Measurements from ENCODE around the gene HOXA2.

The HOXA2 gene

GRCh38 chr7:27093184-27093895 lies 9.1 kb downstream of the HOXA2 start:
- ChIA-PET CTCF (interaction anchor here (0.6 kb wide), 1 partner anchor 9 kb away, joined by 3 read pairs; no protein-coding TSS in a partner anchor), POLR2A (no interaction called here)
- TF ChIP-seq FOXK2 (IDR thresholded peaks at IDR 0.05), result no peak
- TF ChIP-seq ARNT (IDR thresholded peaks at IDR 0.05), result no peak
- no peak for TF ChIP-seq LEF1 (IDR thresholded peaks at IDR 0.05; ENCODE audit: borderline replicate concordance)
- no peak for TF ChIP-seq SUZ12 (IDR thresholded peaks at IDR 0.05)
- TF ChIP-seq PKNOX1 (IDR thresholded peaks at IDR 0.05), result no peak
- TF ChIP-seq L3MBTL2 (conservative IDR thresholded peaks at IDR 0.05), result no peak
- TF ChIP-seq SP1 (IDR thresholded peaks at IDR 0.05), result no peak
- no peak for DNase-seq (ENCODE audit: extremely low spot score)

GRCh38 chr7:27092819-27093110 lies 9.7 kb downstream of the HOXA2 start:
- DNase-seq (ENCODE audit: extremely low spot score), result no peak
- TF ChIP-seq ZNF384 (IDR thresholded peaks at IDR 0.05) (no peak), SUZ12 (IDR thresholded peaks at IDR 0.05) (no peak), HDGF (IDR thresholded peaks at IDR 0.05; ENCODE audit: borderline replicate concordance) (no peak), ARNT (IDR thresholded peaks at IDR 0.05) (no peak)
- POLR2A ChIA-PET, result no interaction called here
- CTCF ChIA-PET, result interaction anchor here (0.6 kb wide), 1 partner anchor 9 kb away, joined by 3 read pairs; no protein-coding TSS in a partner anchor

GRCh38 chr7:27091941-27092818 lies 10.3 kb downstream of the HOXA2 start:
- ChIA-PET CTCF (no interaction called here), POLR2A (interaction anchor here (0.6 kb wide), 1 partner anchor 24 kb away, joined by 3 read pairs; no protein-coding TSS in a partner anchor)
- TF ChIP-seq LEF1 (IDR thresholded peaks at IDR 0.05; ENCODE audit: borderline replicate concordance) (no peak), PKNOX1 (IDR thresholded peaks at IDR 0.05) (no peak), FOXK2 (IDR thresholded peaks at IDR 0.05) (no peak), ELF4 (IDR thresholded peaks at IDR 0.05) (no peak), FOXA1 (IDR thresholded peaks at IDR 0.05) (no peak), HDGF (IDR thresholded peaks at IDR 0.05; ENCODE audit: borderline replicate concordance) (no peak), SUZ12 (IDR thresholded peaks at IDR 0.05) (no peak), L3MBTL2 (conservative IDR thresholded peaks at IDR 0.05) (no peak), ZNF384 (IDR thresholded peaks at IDR 0.05) (no peak), FOXM1 (IDR thresholded peaks at IDR 0.05; ENCODE audit: borderline replicate concordance) (no peak), NFRKB (IDR thresholded peaks at IDR 0.05) (no peak)
- no peak for DNase-seq (ENCODE audit: extremely low spot score)

- TF ChIP-seq SP1 (IDR thresholded peaks at IDR 0.05) (no peak), ZNF384 (IDR thresholded peaks at IDR 0.05) (no peak), ELF4 (IDR thresholded peaks at IDR 0.05) (no peak), BHLHE40 (IDR thresholded peaks at IDR 0.05; ENCODE audit: borderline replicate concordance) (no peak), SUZ12 (IDR thresholded peaks at IDR 0.05) (no peak), CTBP1 (IDR thresholded peaks at IDR 0.05; ENCODE audit: borderline replicate concordance) (no peak)
- POLR2A ChIA-PET, result interaction anchor here (1.3 kb wide), 1 partner anchor 23 kb away, joined by 3 read pairs; no protein-coding TSS in a partner anchor
- CTCF ChIA-PET, result interaction anchor here (1.3 kb wide), 1 partner anchor 54 kb away, joined by 3 read pairs; no protein-coding TSS in a partner anchor
Measured at GRCh38 chr7:27091105-27091504, 11.4 kb downstream of the HOXA2 start.

GRCh38 chr7:27088002-27088922 lies 14.2 kb downstream of the HOXA2 start:
- DNase-seq (ENCODE audit: extremely low spot score), result no peak
- CTCF ChIA-PET, result no interaction called here
- POLR2A ChIA-PET, result no interaction called here
- no peak for TF ChIP-seq ARNT (IDR thresholded peaks at IDR 0.05)
- no peak for TF ChIP-seq FOXA1 (IDR thresholded peaks at IDR 0.05)
- TF ChIP-seq ELF4 (IDR thresholded peaks at IDR 0.05), result no peak

More at GRCh38 chr7:27091105-27091504, 11.4 kb downstream of the HOXA2 start:
- no peak for DNase-seq (ENCODE audit: extremely low spot score)

- ChIA-PET CTCF (interaction anchor here (0.6 to 1.4 kb wide), 3 partner anchors 9 to 90 kb away, joined by 3 to 10 read pairs (median 3); no protein-coding TSS in a partner anchor), POLR2A (interaction anchor here (1.4 kb wide), 1 partner anchor 13 kb away, joined by 6 read pairs; the partner anchor contains the start of gene HOXA1)
- DNase-seq (ENCODE audit: extremely low spot score), result no peak
Measured at GRCh38 chr7:27083646-27084045, 18.8 kb downstream of the HOXA2 start.

More at GRCh38 chr7:27083646-27084045, 18.8 kb downstream of the HOXA2 start:
- TF ChIP-seq ELF4 (IDR thresholded peaks at IDR 0.05) (no peak), CTBP1 (IDR thresholded peaks at IDR 0.05; ENCODE audit: borderline replicate concordance) (no peak), FOXA1 (IDR thresholded peaks at IDR 0.05) (no peak), FOXK2 (IDR thresholded peaks at IDR 0.05) (no peak), NFRKB (IDR thresholded peaks at IDR 0.05) (no peak), L3MBTL2 (conservative IDR thresholded peaks at IDR 0.05) (no peak), SUZ12 (IDR thresholded peaks at IDR 0.05) (no peak), BHLHE40 (IDR thresholded peaks at IDR 0.05; ENCODE audit: borderline replicate concordance) (no peak), SP1 (IDR thresholded peaks at IDR 0.05) (no peak), FOXM1 (IDR thresholded peaks at IDR 0.05; ENCODE audit: borderline replicate concordance) (no peak), HDGF (IDR thresholded peaks at IDR 0.05; ENCODE audit: borderline replicate concordance) (no peak), ZNF384 (IDR thresholded peaks at IDR 0.05) (no peak), LEF1 (IDR thresholded peaks at IDR 0.05; ENCODE audit: borderline replicate concordance) (no peak), ARNT (IDR thresholded peaks at IDR 0.05) (no peak), TARDBP (IDR thresholded peaks at IDR 0.05) (no peak), PKNOX1 (IDR thresholded peaks at IDR 0.05) (no peak)
